Stomach (tissue), 9 donors: ENCODE results near the gene ANAPC7. TPM values are rescaled to one million over a fixed set of nuclear protein-coding genes. Genes with fewer than 3 reads are reported as not detected.

Experiments used
- DNase-seq, 2 donors: peaks; one replicate each; pipeline versions ENCODE4 v3.0.0 to v3.0.0-alpha.2; 2013 to 2019
- H3K27ac ChIP-seq, 5 donors: fragments of 200-600 bp in 4 of 5; sonication (generic) in 4 of 5; one replicate each; pipeline ENCODE4 v1.5.1; 2013 to 2019; ENCODE audit warnings: mild to moderate bottlenecking in 1 of 5, moderate library complexity in 1 of 5
- H3K27me3 ChIP-seq, 3 donors: fragments of 200-600 bp; sonication (generic); one replicate each; pipeline ENCODE4 v1.5.1; 2017 to 2019; ENCODE audit warnings: mixed run types in 1 of 3
- H3K36me3 ChIP-seq, 4 donors: fragments of 200-600 bp; sonication (generic); 1 replicate in 3 of 4; 2 replicates in 1 of 4; pipeline ENCODE4 v1.5.1; 2016 to 2019
- H3K4me1 ChIP-seq, 4 donors: fragments of 200-600 bp; sonication (generic); one replicate each; pipeline ENCODE4 v1.5.1; 2016 to 2019
- H3K4me3 ChIP-seq, 4 donors: fragments of 200-600 bp; sonication (generic) in 3 of 4; one replicate each; pipeline ENCODE4 v1.5.1; 2016 to 2019; ENCODE audit warnings: mild to moderate bottlenecking in 1 of 4
- H3K9me3 ChIP-seq, 4 donors: fragments of 200-600 bp; sonication (generic); one replicate each; pipeline ENCODE4 v1.5.1; 2016 to 2019
- EP300 ChIP-seq: sonication (generic); formaldehyde crosslinking; IDR thresholded peaks from one replicate; pipeline ENCODE4 v1.6.1; 2017; ENCODE audit warnings: antibody characterized with exemption
- POLR2A ChIP-seq, 4 donors: fragments of 450-650 bp; IDR thresholded peaks; one replicate each; pipeline ENCODE4 v1.6.1; 2016; ENCODE audit warnings: antibody characterized with exemption in 4 of 4, control low read depth in 2 of 4, mild to moderate bottlenecking in 1 of 4, moderate library complexity in 1 of 4
- POLR2AphosphoS5 ChIP-seq, 3 donors: sonication (generic); formaldehyde crosslinking; IDR thresholded peaks; one replicate each; pipeline ENCODE4 v1.6.1; 2016; ENCODE audit warnings: antibody characterized with exemption in 3 of 3
- WGBS, 5 donors: extraction: QIAGEN DNeasy Blood & Tissue Kit in 3 of 5; methylation state at CpG; one replicate each; pipeline versions ENCODE4 v1.1.5 to v1.1.7; 2013 to 2018; 5-methylcytosine and 5-hydroxymethylcytosine counted together
- intact Hi-C: fragments of 100-400 bp; cut with DNase I; formaldehyde crosslinking; loops from one replicate; pipeline ENCODE4 v1.15.1; 2023; ENCODE audit warnings: low total_unique reads
- polyA plus RNA-seq, 3 donors: library from polyadenylated mRNA; stranded (reverse); fragments of 200-250 nt; gene quantifications; one replicate each; pipeline ENCODE4 v1.2.3, GENCODE V29; 2013
- total RNA-seq, 5 donors: library from RNA; depleted of rRNA; stranded (reverse); fragments of >200 nt; gene quantifications; one replicate each; pipeline versions ENCODE4 v1.1.0 to v1.2.3, GENCODE V29; 2014 to 2016
- TF ChIP-seq, protein P1 (sequence below), 7 experiments: fragments of 450-650 bp in 4 of 7; fragments of 200-600 bp in 3 of 7; sonication (generic) in 3 of 7; IDR thresholded peaks; one replicate each; pipeline ENCODE4 v1.5.1; 2016 to 2019; ENCODE audit warnings: antibody characterized with exemption in 7 of 7, control low read depth in 2 of 7, mild to moderate bottlenecking in 1 of 7
- donor health status: healthy with polysubstance abuse.
- donor health status: Bipolar disorder and iron deficiency.
- donor health status: healthy.

ANAPC7 gene
- total and polyA plus RNA-seq, 8 donors = 13.0 to 88.7 (median 45.0) TPM

DNA sequence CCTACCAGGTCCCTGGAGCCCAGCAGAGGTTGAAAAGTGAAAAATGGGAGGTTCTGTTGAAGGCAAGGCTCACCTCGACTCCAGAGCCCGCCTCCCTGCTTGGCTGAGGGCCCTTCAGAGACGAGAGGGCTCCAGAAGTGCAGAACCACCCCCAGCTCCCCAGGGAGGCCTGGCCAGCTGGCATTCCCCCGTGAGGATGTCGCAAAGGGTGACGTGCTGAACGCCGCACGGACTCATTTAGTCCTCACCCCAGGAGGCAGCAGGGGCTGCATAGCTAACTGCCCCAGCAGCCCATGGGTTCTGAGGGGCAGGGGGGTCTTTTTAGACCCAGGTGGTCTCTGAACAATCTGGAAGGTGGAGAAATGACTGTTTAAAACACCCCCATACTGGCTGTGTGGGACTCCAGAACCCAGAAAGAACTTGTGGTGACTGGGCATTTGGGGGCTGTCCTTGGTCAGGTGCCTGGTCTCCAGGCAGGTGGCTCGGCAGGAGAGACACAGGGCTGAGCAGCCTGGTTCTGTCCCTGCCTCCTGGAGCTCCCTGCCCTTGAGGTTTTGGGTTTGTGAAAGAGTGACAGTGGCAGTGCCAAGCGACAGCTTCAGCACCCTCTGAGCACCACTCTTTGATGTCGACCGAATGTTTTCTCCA is 32.0 kb downstream of the ANAPC7 start:
- H3K27ac ChIP-seq = peak overlapping the region in 1 of 5 donors; percentile 70
- no peaks in the 10 kb centered on the region for H3K9me3 ChIP-seq
- WGBS, 5 donors = 53 to 75% (median 69%) methylated on average over 8 to 13 of the region's 13 CpGs
- H3K4me1 ChIP-seq = peaks cover 9 to 44% (median 24%) of the 10 kb centered on the region in 4 donors
- peaks cover 33 to 69% (median 65%) of the 10 kb centered on the region in 4 donors for H3K36me3 ChIP-seq
- H3K4me3 ChIP-seq = no peak overlapping the region
- DNase-seq = peak in 1 of 2 donors; percentile 20
- no peaks in the 10 kb centered on the region for H3K27me3 ChIP-seq
- intact Hi-C loops = no loop called here
- TF ChIP-seq, protein P1, sequence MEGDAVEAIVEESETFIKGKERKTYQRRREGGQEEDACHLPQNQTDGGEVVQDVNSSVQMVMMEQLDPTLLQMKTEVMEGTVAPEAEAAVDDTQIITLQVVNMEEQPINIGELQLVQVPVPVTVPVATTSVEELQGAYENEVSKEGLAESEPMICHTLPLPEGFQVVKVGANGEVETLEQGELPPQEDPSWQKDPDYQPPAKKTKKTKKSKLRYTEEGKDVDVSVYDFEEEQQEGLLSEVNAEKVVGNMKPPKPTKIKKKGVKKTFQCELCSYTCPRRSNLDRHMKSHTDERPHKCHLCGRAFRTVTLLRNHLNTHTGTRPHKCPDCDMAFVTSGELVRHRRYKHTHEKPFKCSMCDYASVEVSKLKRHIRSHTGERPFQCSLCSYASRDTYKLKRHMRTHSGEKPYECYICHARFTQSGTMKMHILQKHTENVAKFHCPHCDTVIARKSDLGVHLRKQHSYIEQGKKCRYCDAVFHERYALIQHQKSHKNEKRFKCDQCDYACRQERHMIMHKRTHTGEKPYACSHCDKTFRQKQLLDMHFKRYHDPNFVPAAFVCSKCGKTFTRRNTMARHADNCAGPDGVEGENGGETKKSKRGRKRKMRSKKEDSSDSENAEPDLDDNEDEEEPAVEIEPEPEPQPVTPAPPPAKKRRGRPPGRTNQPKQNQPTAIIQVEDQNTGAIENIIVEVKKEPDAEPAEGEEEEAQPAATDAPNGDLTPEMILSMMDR (IDR thresholded peaks at IDR 0.05) = no peak
- TF ChIP-seq EP300 (no peak), POLR2A (IDR thresholded peaks at IDR 0.05) (no peak), POLR2AphosphoS5 (IDR thresholded peaks at IDR 0.05) (no peak)

DNA sequence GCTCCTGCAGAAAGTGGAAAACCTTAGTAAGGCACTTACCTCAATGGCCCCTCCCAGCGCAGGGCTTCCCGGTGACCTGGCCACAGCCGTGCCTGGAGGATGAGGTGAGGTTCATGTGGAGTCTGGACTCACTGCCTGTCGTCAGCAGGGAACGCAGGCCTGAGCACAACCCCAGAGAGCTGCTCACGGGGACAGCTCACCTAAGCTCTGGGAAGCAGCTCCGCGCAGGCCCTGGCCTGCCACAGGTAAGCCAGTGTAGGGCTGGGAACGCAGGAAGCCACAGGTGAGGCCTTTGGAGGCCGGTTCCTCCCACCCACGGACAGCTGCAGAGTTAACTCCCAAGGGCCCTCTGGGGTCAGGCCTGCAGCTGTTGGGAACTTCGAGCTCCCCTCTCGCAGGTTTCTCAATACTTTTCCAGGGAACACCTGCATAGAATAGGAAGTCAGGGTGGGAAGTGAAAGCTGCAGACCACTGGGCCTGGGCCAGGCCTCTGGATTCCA is 32.7 kb downstream of the ANAPC7 start:
- Histone ChIP-seq H3K4me3 (no peak overlapping the region), H3K4me1 (peaks cover 9 to 49% (median 32%) of the 10 kb centered on the region in 4 donors), H3K36me3 (peaks cover 30 to 61% (median 58%) of the 10 kb centered on the region in 4 donors), H3K27ac (no peak overlapping the region), H3K9me3 (no peaks in the 10 kb centered on the region), H3K27me3 (no peaks in the 10 kb centered on the region)
- DNase-seq = peak in 1 of 2 donors; percentile 16
- TF ChIP-seq EP300 (no peak), POLR2A (IDR thresholded peaks at IDR 0.05) (no peak), POLR2AphosphoS5 (IDR thresholded peaks at IDR 0.05) (no peak)
- TF ChIP-seq, protein P1 (IDR thresholded peaks at IDR 0.05) = no peak
- intact Hi-C loops = no loop called here
- 74 to 93% (median 78%) methylated on average over 3 to 13 of the region's 13 CpGs for WGBS, 5 donors

DNA sequence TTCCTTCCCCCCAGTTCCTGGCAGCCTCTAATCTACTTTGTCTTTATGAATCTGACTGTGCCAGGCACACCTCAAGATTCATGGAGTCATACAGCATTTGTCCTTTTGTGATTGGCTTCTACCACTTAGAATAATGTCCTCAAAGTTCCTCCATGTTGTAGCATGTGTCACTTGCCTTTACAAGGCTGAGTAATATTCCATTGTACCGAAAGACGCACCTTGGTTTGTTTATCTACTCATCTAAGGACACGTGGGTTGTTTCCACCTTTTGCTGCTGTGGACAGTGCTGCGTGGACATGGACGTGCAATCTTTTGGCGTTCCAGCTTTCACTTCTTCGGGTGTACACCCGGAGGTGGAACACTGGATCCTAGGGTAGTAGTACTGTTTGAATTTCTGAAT is 33.5 kb downstream of the ANAPC7 start:
- intact Hi-C loops = no loop called here
- Histone ChIP-seq H3K9me3 (no peaks in the 10 kb centered on the region), H3K36me3 (peaks cover 22 to 54% (median 50%) of the 10 kb centered on the region in 4 donors), H3K4me1 (peaks cover 9 to 49% (median 35%) of the 10 kb centered on the region in 4 donors), H3K27me3 (no peaks in the 10 kb centered on the region), H3K4me3 (no peak overlapping the region), H3K27ac (no peak overlapping the region)
- no peak for TF ChIP-seq POLR2AphosphoS5 (IDR thresholded peaks at IDR 0.05)
- no peak for TF ChIP-seq POLR2A (IDR thresholded peaks at IDR 0.05)
- DNase-seq = no peak
- 87 to 97% (median 97%) methylated on average over 8 of the region's 8 CpGs for WGBS, 5 donors

DNA sequence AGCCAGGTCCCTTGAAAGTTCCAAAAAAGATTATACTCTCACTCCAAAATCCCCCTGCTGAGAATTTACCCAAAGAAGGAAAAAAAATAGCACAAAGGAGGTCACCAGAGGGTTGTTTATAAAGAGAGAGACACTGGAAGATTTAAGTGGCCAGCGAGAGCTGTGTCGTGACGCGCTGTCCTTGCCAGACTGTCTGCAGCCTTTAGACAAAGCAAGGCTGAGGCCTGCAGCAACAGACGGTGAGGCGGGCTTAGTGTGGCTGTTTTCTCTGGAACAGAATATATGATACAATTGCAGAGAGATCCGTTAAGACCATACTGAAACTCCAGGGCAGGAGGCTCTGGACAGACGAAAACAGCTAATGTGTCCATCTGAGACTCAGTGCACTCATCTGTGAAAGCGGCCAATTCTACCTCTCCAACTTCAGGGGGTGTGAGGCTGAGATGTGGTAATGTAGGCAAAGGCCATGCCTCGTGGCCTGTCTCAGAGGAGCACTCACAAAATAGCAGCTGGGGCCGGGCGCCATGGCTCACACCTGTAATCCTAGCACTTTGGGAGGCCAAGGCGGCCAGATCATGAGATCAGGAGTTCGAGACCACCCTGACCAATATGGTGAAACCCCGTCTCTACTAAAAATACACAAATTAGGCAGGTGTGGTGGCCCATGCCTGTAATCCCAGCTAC is 36.2 kb downstream of the ANAPC7 start:
- peak in 1 of 2 donors; percentile 72 for DNase-seq
- Histone ChIP-seq H3K4me3 (no peak overlapping the region), H3K9me3 (no peaks in the 10 kb centered on the region), H3K4me1 (peaks cover 0 to 30% (median 22%) of the 10 kb centered on the region in 4 donors), H3K27ac (peak overlapping the region; percentile 42 to 78 (median 59)), H3K27me3 (no peaks in the 10 kb centered on the region), H3K36me3 (peaks cover 5 to 27% (median 23%) of the 10 kb centered on the region in 4 donors)
- no peak for TF ChIP-seq POLR2AphosphoS5 (IDR thresholded peaks at IDR 0.05)
- TF ChIP-seq POLR2A (IDR thresholded peaks at IDR 0.05) = no peak
- TF ChIP-seq, protein P1 (IDR thresholded peaks at IDR 0.05) = no peak
- TF ChIP-seq EP300 = no peak
- intact Hi-C loops = no loop called here
- 71 to 83% (median 76%) methylated on average over 15 of the region's 15 CpGs for WGBS, 5 donors
